Erythroblast (primary cell): ENCODE measurements around the gene CACNA1G.

Source experiments
- GATA1 ChIP-seq: IDR thresholded peaks from 2 replicates; pipeline ENCODE4 v1.6.1; 2011; ENCODE audit warnings: low read depth, mild to moderate bottlenecking, control low read depth, low read length, moderate library complexity
- POLR2A ChIP-seq: IDR thresholded peaks from 2 replicates; pipeline ENCODE4 v1.6.1; 2011; ENCODE audit warnings: mild to moderate bottlenecking, low read length

GRCh38 chr17:50533185-50533584 lies 27.3 kb upstream of the CACNA1G start:
- TF ChIP-seq POLR2A, result no peak
- no peak for TF ChIP-seq GATA1
